Measurements from ENCODE around the gene OR2D2.

- TF ChIP-seq CEBPB (IDR thresholded peaks at IDR 0.05; ENCODE audit: low read depth, low read length), result no peak
- no peak for TF ChIP-seq BHLHE40 (IDR thresholded peaks at IDR 0.05; ENCODE audit: low read depth, low read length)
- TF ChIP-seq CTCF (conservative IDR thresholded peaks at IDR 0.05; ENCODE audit: low read depth, low read length), result no peak
These were observed 41.8 kb downstream of the OR2D2 start for GRCh38 chr11:6850526-6850925.

All from IMR-90 (cell line).